ENCODE data around the gene LY6G5C. TPM values are rescaled to one million over a fixed set of nuclear protein-coding genes. Genes with fewer than 3 reads are reported as not detected.
A peak's percentile ranks its signal among the peaks of the same experiment; 100 is the strongest.

The LY6G5C gene
- total and polyA plus RNA-seq, 2 of the 13 experiments (the other 11 are each of a cell fraction or from before 2014, with no cell fraction given), result 0.33 to 0.55 TPM

GRCh38 chr6:31729515-31729978, 48.7 kb upstream of the LY6G5C start:
- ATAC-seq, result peak; percentile 77
- peak; percentile 86 for DNase-seq (ENCODE audit: low spot score)
- H3K4me3 ChIP-seq (replicated peaks in 1 of 3; ENCODE audit: insufficient read depth in 1 of 3, low read depth in 2 of 3, low read length in 3 of 3), result peak overlapping the region; percentile 60 to 79 (median 72)
- intact Hi-C loops (cut with micrococcal nuclease; ENCODE audit: unreplicated experiment) (loop anchor here (1.0 kb wide), 2 partner anchors 8 to 40 kb away; no protein-coding TSS in a partner anchor), in situ Hi-C loops (cut with HindIII; ENCODE audit: extremely low pct_ligation_motif_present, low pct_unique_long_range_greater_than_20kb) (no loop called here)
- peak overlapping the region; percentile 65 for H3K9ac ChIP-seq (ENCODE audit: insufficient read depth, low read depth, low read length)
- H3K36me3 ChIP-seq (replicated peaks in 1 of 2; ENCODE audit: control insufficient read depth in 1 of 2, insufficient read depth in 2 of 2, low read length in 2 of 2), result peaks cover 24 to 39% of the 10 kb centered on the region in 2 experiments
- peaks cover 16% of the 10 kb centered on the region for H3K79me2 ChIP-seq (ENCODE audit: insufficient read depth, low read length)
- FAIRE-seq, result peak; percentile 72
- ChIA-PET POLR2A (interaction anchor here (0.7 to 11.3 kb wide), 30 partner anchors 9 to 222 kb away, joined by 3 to 279 read pairs (median 5); partner anchors contain the start of genes ABHD16A, BAG6, C6orf47 and CLIC1), CTCF (ENCODE audit: low intra/inter-chr PET ratio, low total read pairs) (interaction anchor here (0.8 to 4.2 kb wide), 6 partner anchors 9 to 100 kb away, joined by 4 to 74 read pairs (median 4); partner anchors contain the start of gene MSH5)
- no peak overlapping the region for H2AFZ ChIP-seq (ENCODE audit: low read length)
- no TSS peak for BruUV-seq (replicated peaks)
- no peaks in the 10 kb centered on the region for H3K9me3 ChIP-seq (ENCODE audit: low read length)
- peak overlapping the region; percentile 86 for H3K4me2 ChIP-seq (ENCODE audit: low read depth, low read length)
- H3K27me3 ChIP-seq (ENCODE audit: control insufficient read depth in 1 of 2, insufficient read depth in 2 of 2, low read length in 2 of 2), result no peaks in the 10 kb centered on the region
- peaks cover 27% of the 10 kb centered on the region; the same call in 1 of the 2 replicates for H4K20me1 ChIP-seq (ENCODE audit: insufficient read depth, low read length)
- 2% methylated on average over 28 of the region's 29 CpGs for WGBS (ENCODE audit: low lambda C conversion rate)
- H3K27ac ChIP-seq (ENCODE audit: extremely low read length, insufficient read depth, low read length), result peak overlapping the region; percentile 72
- peaks cover 56% of the 10 kb centered on the region for H3K4me1 ChIP-seq (ENCODE audit: insufficient read depth, low read length)
- no peak; the same call in 1 of the 2 replicates for TF ChIP-seq ZNF232 (CRISPR knock-in tag; IDR thresholded peaks at IDR 0.05; ENCODE audit: borderline replicate concordance)
- TF ChIP-seq YY1 (IDR thresholded peaks at IDR 0.05; ENCODE audit: insufficient read depth, insufficient replicate concordance, low read depth, low read length), result peak; percentile 60
- no peak for TF ChIP-seq FOSL1 (CRISPR knock-in tag; IDR thresholded peaks at IDR 0.05; ENCODE audit: borderline replicate concordance)
- TF ChIP-seq ZNF414 (CRISPR knock-in tag; IDR thresholded peaks at IDR 0.05), result no peak
- TF ChIP-seq, protein P1, sequence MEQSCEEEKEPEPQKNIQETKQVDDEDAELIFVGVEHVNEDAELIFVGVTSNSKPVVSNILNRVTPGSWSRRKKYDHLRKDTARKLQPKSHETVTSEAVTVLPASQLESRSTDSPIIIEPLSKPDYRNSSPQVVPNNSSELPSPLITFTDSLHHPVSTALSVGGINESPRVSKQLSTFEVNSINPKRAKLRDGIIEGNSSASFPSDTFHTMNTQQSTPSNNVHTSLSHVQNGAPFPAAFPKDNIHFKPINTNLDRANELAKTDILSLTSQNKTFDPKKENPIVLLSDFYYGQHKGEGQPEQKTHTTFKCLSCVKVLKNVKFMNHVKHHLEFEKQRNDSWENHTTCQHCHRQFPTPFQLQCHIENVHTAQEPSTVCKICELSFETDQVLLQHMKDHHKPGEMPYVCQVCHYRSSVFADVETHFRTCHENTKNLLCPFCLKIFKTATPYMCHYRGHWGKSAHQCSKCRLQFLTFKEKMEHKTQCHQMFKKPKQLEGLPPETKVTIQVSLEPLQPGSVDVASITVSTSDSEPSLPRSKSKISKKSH (CRISPR knock-in tag; IDR thresholded peaks at IDR 0.05; ENCODE audit: borderline replicate concordance), result 0 out of 2 replicates have a peak, but pooled peaks have one; percentile 8
- TF ChIP-seq RBAK (CRISPR knock-in tag; IDR thresholded peaks at IDR 0.05), result no peak
- TF ChIP-seq RERE (CRISPR knock-in tag; IDR thresholded peaks at IDR 0.05; ENCODE audit: low read depth), result peak; percentile 41; the same call in 1 of the 2 replicates
- TF ChIP-seq, protein P2, sequence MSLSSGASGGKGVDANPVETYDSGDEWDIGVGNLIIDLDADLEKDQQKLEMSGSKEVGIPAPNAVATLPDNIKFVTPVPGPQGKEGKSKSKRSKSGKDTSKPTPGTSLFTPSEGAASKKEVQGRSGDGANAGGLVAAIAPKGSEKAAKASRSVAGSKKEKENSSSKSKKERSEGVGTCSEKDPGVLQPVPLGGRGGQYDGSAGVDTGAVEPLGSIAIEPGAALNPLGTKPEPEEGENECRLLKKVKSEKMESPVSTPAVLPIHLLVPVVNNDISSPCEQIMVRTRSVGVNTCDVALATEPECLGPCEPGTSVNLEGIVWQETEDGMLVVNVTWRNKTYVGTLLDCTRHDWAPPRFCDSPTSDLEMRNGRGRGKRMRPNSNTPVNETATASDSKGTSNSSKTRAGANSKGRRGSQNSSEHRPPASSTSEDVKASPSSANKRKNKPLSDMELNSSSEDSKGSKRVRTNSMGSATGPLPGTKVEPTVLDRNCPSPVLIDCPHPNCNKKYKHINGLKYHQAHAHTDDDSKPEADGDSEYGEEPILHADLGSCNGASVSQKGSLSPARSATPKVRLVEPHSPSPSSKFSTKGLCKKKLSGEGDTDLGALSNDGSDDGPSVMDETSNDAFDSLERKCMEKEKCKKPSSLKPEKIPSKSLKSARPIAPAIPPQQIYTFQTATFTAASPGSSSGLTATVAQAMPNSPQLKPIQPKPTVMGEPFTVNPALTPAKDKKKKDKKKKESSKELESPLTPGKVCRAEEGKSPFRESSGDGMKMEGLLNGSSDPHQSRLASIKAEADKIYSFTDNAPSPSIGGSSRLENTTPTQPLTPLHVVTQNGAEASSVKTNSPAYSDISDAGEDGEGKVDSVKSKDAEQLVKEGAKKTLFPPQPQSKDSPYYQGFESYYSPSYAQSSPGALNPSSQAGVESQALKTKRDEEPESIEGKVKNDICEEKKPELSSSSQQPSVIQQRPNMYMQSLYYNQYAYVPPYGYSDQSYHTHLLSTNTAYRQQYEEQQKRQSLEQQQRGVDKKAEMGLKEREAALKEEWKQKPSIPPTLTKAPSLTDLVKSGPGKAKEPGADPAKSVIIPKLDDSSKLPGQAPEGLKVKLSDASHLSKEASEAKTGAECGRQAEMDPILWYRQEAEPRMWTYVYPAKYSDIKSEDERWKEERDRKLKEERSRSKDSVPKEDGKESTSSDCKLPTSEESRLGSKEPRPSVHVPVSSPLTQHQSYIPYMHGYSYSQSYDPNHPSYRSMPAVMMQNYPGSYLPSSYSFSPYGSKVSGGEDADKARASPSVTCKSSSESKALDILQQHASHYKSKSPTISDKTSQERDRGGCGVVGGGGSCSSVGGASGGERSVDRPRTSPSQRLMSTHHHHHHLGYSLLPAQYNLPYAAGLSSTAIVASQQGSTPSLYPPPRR (CRISPR knock-in tag; IDR thresholded peaks at IDR 0.05; ENCODE audit: borderline replicate concordance), result peak; percentile 74; the same call in 1 of the 2 replicates
- TF ChIP-seq MXD4 (CRISPR knock-in tag; IDR thresholded peaks at IDR 0.05), result peak; percentile 73; the same call in 1 of the 2 replicates
- TF ChIP-seq SMAD9 (CRISPR knock-in tag; IDR thresholded peaks at IDR 0.05), result peak; percentile 52; the same call in 1 of the 2 replicates
